Measurements from ENCODE around the gene PCBP3. TPM values are rescaled to one million over a fixed set of nuclear protein-coding genes. Genes with fewer than 3 reads are reported as not detected.

The PCBP3 gene
- total RNA-seq, 2 experiments from 2014 or later, result 4.8 to 5.8 TPM

- ChIA-PET POLR2A (no interaction called here), CTCF (interaction anchor here (0.9 to 2.5 kb wide), 4 partner anchors 10 to 263 kb away, joined by 3 to 8 read pairs (median 5); no protein-coding TSS in a partner anchor)
- H3K4me3 Mint-ChIP-seq, result no peak overlapping the region
Observed at GRCh38 chr21:45819478-45820170, 176.1 kb downstream of the PCBP3 start.

DNA sequence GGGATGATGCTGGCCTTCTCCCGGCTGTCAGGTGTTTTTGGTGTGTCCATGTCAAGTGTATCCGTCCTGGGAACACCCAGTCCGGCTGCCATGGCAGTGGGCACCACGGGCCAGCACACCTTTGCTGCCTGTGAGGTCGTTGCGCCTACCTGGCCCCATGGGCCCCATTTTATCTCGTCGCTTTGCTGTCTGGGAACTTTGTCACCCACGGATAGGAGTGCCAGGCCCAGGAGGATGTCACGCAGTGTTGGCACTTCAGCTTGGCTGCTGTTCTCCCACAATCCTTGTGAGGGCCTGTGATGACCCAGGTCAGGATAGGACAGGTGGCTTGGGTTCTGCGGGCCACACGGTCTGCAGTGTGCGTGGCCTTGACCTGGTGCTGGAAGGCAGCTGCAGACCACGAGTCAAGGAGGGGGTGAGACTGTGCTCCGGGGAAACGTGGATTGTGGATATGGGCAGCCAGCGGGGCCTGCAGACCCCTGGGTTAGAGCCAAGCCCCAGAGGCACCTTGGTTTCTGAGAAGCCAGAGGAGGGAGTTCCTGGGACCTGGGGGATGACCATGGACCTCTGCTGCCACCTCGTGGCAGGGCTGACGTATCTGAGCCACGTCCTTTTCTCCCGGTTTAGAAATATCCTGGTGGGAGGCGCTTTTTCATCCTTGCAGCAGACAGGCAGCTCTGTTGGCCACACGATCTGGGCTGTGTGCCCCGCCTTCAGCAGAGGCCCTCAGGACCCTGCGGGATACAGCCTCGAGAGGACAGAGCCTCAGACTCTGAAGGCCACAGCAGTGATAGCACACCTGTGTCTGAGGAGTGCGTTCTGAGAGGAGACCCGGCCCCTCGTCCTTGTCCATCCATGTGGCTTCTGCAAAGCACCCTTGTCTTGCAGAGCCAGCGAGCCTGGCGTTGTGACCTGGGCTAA lies 176.9 kb downstream of the PCBP3 start:
- H3K4me3 Mint-ChIP-seq, result no peak overlapping the region
- H3K9me3 Mint-ChIP-seq, result no peaks in the 10 kb centered on the region
- CTCF ChIA-PET, result interaction anchor here (0.7 to 2.5 kb wide), 8 partner anchors 9 to 341 kb away, joined by 3 to 8 read pairs (median 4); no protein-coding TSS in a partner anchor
- H3K4me1 Mint-ChIP-seq, result peaks cover 33% of the 10 kb centered on the region
- H3K27ac Mint-ChIP-seq, result peak overlapping the region; percentile 66
- POLR2A ChIA-PET, result no interaction called here
- no peaks in the 10 kb centered on the region for H3K36me3 Mint-ChIP-seq (ENCODE audit: low read depth)
- peak; percentile 83 for DNase-seq
- H3K27me3 Mint-ChIP-seq, result no peaks in the 10 kb centered on the region

More at GRCh38 chr21:45819478-45820170, 176.1 kb downstream of the PCBP3 start:
- Mint-ChIP-seq H3K9me3 (no peaks in the 10 kb centered on the region), H3K27me3 (no peaks in the 10 kb centered on the region), H3K36me3 (ENCODE audit: low read depth) (no peaks in the 10 kb centered on the region), H3K4me1 (peaks cover 33% of the 10 kb centered on the region), H3K27ac (peak overlapping the region; percentile 83)
- no peak for DNase-seq

DNA sequence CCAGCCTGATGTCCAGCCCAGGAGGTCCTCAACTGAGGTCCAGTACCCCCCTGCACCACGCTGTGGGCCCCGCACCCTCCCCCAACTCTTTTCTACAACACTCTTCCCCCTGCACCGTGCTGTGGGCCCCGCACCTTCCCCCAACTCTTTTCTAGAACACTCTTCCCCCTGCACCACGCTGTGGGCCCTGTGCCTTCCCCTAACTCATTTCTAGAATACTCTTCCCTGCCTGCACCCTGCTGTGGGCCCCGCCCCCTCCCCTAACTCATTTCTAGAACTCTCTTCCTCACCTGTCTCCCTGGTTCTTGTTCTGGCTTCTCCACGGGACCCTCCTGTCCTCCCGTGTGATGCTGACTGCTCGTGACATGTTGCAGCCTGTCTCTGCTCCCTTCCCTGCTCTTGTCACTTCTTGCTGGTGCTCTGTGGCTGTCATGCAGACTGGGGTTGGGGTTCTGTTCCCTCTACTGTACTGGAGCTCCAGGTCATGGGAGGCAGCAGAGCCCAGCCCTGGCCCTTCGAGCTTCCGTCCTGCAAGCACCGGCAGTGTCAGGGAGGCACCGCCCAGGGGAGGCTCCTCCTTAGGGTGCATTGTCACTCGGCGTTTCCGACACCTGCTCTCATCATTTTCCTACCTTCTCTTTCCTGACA lies 177.9 kb downstream of the PCBP3 start:
- H3K27me3 Mint-ChIP-seq, result no peaks in the 10 kb centered on the region
- ChIA-PET CTCF (interaction anchor here (0.7 to 2.5 kb wide), 6 partner anchors 8 to 342 kb away, joined by 3 to 8 read pairs (median 3); no protein-coding TSS in a partner anchor), POLR2A (no interaction called here)
- H3K4me1 Mint-ChIP-seq, result peaks cover 33% of the 10 kb centered on the region
- H3K4me3 Mint-ChIP-seq, result no peak overlapping the region
- no peaks in the 10 kb centered on the region for H3K36me3 Mint-ChIP-seq (ENCODE audit: low read depth)
- DNase-seq, result no peak
- no peak overlapping the region for H3K27ac Mint-ChIP-seq
- no peaks in the 10 kb centered on the region for H3K9me3 Mint-ChIP-seq

DNA sequence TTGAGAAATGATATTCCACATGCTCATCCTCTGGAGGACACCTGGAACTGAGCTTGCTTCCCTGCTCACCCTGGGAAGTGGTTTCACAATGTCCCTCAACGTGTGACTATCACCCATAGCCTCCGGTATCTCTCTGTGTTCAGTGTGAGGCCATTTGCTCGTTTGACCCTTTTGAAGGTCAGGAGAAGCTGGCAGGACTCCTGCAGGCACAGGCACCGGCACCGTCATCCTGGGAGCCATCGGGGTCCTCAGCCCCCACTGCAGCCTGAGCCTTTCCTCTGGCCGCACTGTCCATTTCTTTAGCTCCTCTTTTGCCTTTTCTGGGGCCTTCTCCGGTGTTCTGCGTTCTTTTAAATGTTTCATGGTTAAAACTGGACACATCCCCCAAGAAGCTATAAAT lies 178.5 kb downstream of the PCBP3 start:
- H3K27ac Mint-ChIP-seq, result no peak overlapping the region
- no peak overlapping the region for H3K4me3 Mint-ChIP-seq
- ChIA-PET POLR2A (no interaction called here), CTCF (interaction anchor here (1.2 to 1.5 kb wide), 3 partner anchors 23 to 278 kb away, joined by 3 read pairs; no protein-coding TSS in a partner anchor)
- no peaks in the 10 kb centered on the region for H3K9me3 Mint-ChIP-seq
- no peaks in the 10 kb centered on the region for H3K36me3 Mint-ChIP-seq (ENCODE audit: low read depth)
- H3K4me1 Mint-ChIP-seq, result peaks cover 34% of the 10 kb centered on the region
- no peaks in the 10 kb centered on the region for H3K27me3 Mint-ChIP-seq
- no peak for DNase-seq

- Mint-ChIP-seq H3K27me3 (no peaks in the 10 kb centered on the region), H3K4me3 (no peak overlapping the region), H3K36me3 (ENCODE audit: low read depth) (no peaks in the 10 kb centered on the region), H3K27ac (no peak overlapping the region), H3K9me3 (no peaks in the 10 kb centered on the region), H3K4me1 (peaks cover 39% of the 10 kb centered on the region)
- POLR2A ChIA-PET, result no interaction called here
- DNase-seq, result no peak
- CTCF ChIA-PET, result no interaction called here
Observed at GRCh38 chr21:45822429-45823099, 179.0 kb downstream of the PCBP3 start.

DNA sequence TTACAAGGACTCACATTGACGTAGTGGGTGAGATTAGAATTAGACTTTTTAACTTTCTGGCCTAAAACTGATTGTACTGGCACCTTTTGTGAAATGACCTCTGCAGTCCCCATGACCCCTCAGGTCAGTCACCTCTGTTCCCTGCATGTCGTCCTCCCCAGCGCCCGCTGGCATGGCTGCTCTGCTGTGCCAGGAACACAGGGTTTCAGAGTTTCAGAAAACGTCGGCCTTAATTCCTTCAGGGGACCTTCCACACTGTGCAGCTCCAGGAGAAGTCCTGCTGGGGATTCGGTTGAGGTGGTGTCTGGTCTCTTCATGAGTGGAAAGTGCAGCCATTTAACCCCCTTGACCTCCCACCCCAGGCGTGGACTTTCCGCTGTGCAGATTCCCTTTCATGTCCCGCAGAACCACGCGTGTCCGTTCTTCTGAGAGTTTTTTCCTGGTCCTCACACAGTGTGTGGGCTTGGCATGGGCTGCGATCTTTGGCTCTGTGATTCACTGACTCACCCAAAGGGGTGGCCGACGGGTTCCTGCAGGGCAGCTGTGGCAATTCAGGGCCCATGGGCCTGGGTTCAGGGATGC lies 179.7 kb downstream of the PCBP3 start:
- H3K27ac Mint-ChIP-seq, result no peak overlapping the region
- peaks cover 42% of the 10 kb centered on the region for H3K4me1 Mint-ChIP-seq
- no peaks in the 10 kb centered on the region for H3K9me3 Mint-ChIP-seq
- ChIA-PET POLR2A (no interaction called here), CTCF (interaction anchor here (1.1 kb wide), 1 partner anchor 11 kb away, joined by 4 read pairs; no protein-coding TSS in a partner anchor)
- H3K27me3 Mint-ChIP-seq, result no peaks in the 10 kb centered on the region
- H3K36me3 Mint-ChIP-seq (ENCODE audit: low read depth), result no peaks in the 10 kb centered on the region
- DNase-seq, result no peak
- no peak overlapping the region for H3K4me3 Mint-ChIP-seq

DNA sequence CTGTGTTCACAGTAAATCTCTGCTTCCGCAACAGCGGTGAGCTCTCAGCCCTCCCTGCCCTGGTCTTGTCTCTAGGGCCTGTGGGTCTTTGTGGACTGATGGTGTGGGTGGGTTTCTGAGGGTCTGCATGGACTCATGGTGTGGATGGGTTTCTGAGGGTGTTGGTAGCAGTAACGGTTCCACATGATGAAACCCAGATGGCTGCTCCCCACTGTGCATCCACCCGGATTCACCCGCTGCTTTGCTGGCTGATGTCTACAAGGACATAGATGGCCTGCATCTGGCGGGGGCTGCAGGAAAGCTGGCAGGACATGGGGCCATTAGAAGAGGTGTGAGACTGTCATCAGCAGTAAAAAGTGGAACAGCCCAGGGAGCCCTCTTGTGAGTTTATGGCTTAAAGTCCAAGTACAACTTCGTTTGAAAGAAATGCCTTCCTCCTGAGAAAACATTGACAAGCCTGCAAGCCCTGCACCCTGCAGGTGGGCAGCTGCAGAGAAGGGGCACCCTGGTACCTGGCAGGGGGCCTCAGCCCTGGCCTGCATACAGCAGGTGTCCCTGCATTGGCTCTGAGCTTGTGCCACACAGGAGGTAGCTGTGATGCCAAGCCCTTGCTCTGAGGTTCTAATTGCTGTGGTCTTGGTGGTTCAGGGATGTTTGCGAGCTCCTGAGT lies 181.2 kb downstream of the PCBP3 start:
- no peaks in the 10 kb centered on the region for H3K27me3 Mint-ChIP-seq
- no peak overlapping the region for H3K4me3 Mint-ChIP-seq
- CTCF ChIA-PET, result no interaction called here
- POLR2A ChIA-PET, result no interaction called here
- H3K9me3 Mint-ChIP-seq, result no peaks in the 10 kb centered on the region
- no peak for DNase-seq
- H3K27ac Mint-ChIP-seq, result no peak overlapping the region
- H3K36me3 Mint-ChIP-seq (ENCODE audit: low read depth), result no peaks in the 10 kb centered on the region
- peaks cover 29% of the 10 kb centered on the region for H3K4me1 Mint-ChIP-seq

GRCh38 chr21:45825219-45825618 lies 181.7 kb downstream of the PCBP3 start:
- H3K27me3 Mint-ChIP-seq, result no peaks in the 10 kb centered on the region
- no peak overlapping the region for H3K27ac Mint-ChIP-seq
- no peak for DNase-seq
- no peak overlapping the region for H3K4me3 Mint-ChIP-seq
- CTCF ChIA-PET, result no interaction called here
- H3K36me3 Mint-ChIP-seq (ENCODE audit: low read depth), result no peaks in the 10 kb centered on the region
- POLR2A ChIA-PET, result no interaction called here
- peaks cover 24% of the 10 kb centered on the region for H3K4me1 Mint-ChIP-seq
- H3K9me3 Mint-ChIP-seq, result no peaks in the 10 kb centered on the region

GRCh38 chr21:45826676-45827301 lies 183.3 kb downstream of the PCBP3 start:
- Mint-ChIP-seq H3K27me3 (no peaks in the 10 kb centered on the region), H3K36me3 (ENCODE audit: low read depth) (no peaks in the 10 kb centered on the region), H3K4me1 (peaks cover 13% of the 10 kb centered on the region), H3K9me3 (no peaks in the 10 kb centered on the region), H3K27ac (peak overlapping the region; percentile 86), H3K4me3 (no peak overlapping the region)
- ChIA-PET POLR2A (no interaction called here), CTCF (interaction anchor here (1.2 kb wide), 1 partner anchor 9 kb away, joined by 3 read pairs; no protein-coding TSS in a partner anchor)
- DNase-seq, result no peak

DNA sequence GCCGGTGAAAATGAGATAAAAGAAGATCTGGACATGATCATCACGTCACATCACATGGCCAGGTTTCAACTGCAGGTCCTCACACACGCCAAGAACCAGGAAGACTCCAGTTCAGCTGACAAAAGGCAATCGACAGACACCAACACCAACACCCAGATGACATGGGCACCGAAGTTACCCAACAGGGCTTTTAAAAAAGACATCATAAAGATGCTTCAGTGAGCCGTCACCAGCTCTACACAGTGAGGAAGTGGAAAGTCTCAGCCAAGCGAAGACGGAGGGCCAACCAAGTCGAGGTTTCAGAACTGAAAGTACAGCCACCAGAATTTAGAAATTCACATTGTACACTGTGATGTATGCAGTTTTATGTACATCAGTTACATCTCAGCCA lies 183.8 kb downstream of the PCBP3 start:
- Mint-ChIP-seq H3K4me1 (peaks cover 13% of the 10 kb centered on the region), H3K4me3 (peak overlapping the region; percentile 14), H3K36me3 (ENCODE audit: low read depth) (no peaks in the 10 kb centered on the region), H3K27ac (peak overlapping the region; percentile 86), H3K9me3 (peaks cover 3% of the 10 kb centered on the region), H3K27me3 (no peaks in the 10 kb centered on the region)
- DNase-seq, result peak; percentile 45
- CTCF ChIA-PET, result interaction anchor here (1.2 kb wide), 1 partner anchor 9 kb away, joined by 3 read pairs; no protein-coding TSS in a partner anchor
- POLR2A ChIA-PET, result no interaction called here

GRCh38 chr21:45827881-45828579 lies 184.5 kb downstream of the PCBP3 start:
- CTCF ChIA-PET, result interaction anchor here (1.2 to 1.7 kb wide), 2 partner anchors 8 to 10 kb away, joined by 3 to 8 read pairs; no protein-coding TSS in a partner anchor
- H3K9me3 Mint-ChIP-seq, result peaks cover 10% of the 10 kb centered on the region
- no peak for DNase-seq
- POLR2A ChIA-PET, result no interaction called here
- H3K4me3 Mint-ChIP-seq, result no peak overlapping the region
- H3K27ac Mint-ChIP-seq, result peak overlapping the region; percentile 86
- H3K36me3 Mint-ChIP-seq (ENCODE audit: low read depth), result peaks cover 5% of the 10 kb centered on the region
- H3K4me1 Mint-ChIP-seq, result peaks cover 13% of the 10 kb centered on the region
- no peaks in the 10 kb centered on the region for H3K27me3 Mint-ChIP-seq
